Measurements from ENCODE around the gene NLRP1.

- TF ChIP-seq EZH2 (IDR thresholded peaks at IDR 0.05; ENCODE audit: insufficient read depth, poor library complexity, severe bottlenecking) (no peak), EZH2phosphoT487 (IDR thresholded peaks at IDR 0.05; ENCODE audit: insufficient read depth, low read depth) (no peak)
Measured at GRCh38 chr17:5486206-5487124, 97.8 kb downstream of the NLRP1 start, which contains the start of gene MIS12.

Measured in GM23248 (cell line).